KMS-11 (cell line): ENCODE data around the gene SRGAP1.

Experiments
- H2AFZ ChIP-seq: fragments of 200-600 bp; sonication (generic); 2 replicates; pipeline ENCODE4 v1.6.1; 2016; ENCODE audit warnings: antibody characterized with exemption, mixed run types, low read depth
- H3K27ac ChIP-seq: fragments of 200-600 bp; sonication (generic); 2 replicates; pipeline ENCODE4 v1.6.1; 2016; ENCODE audit warnings: mild to moderate bottlenecking, mixed run types
- H3K27me3 ChIP-seq: fragments of 200-600 bp; sonication (generic); 2 replicates; pipeline ENCODE4 v1.6.1; 2017; ENCODE audit warnings: mild to moderate bottlenecking, low read depth, mixed run types, moderate library complexity; ENCODE audit not compliant: insufficient read depth
- H3K36me3 ChIP-seq: fragments of 200-600 bp; sonication (generic); 2 replicates; pipeline ENCODE4 v1.6.1; 2017; ENCODE audit warnings: mild to moderate bottlenecking, mixed run types; ENCODE audit not compliant: insufficient read depth
- H3K4me1 ChIP-seq: fragments of 200-600 bp; sonication (generic); 2 replicates; pipeline ENCODE4 v1.6.1; 2016; ENCODE audit warnings: mild to moderate bottlenecking, low read depth, mixed run types; ENCODE audit not compliant: poor library complexity, severe bottlenecking
- H3K4me2 ChIP-seq: fragments of 200-600 bp; sonication (generic); 2 replicates; pipeline ENCODE4 v1.7.0; 2016; ENCODE audit warnings: mild to moderate bottlenecking, mixed run types
- H3K4me3 ChIP-seq: fragments of 200-600 bp; sonication (generic); IDR thresholded peaks from 2 replicates; pipeline ENCODE4 v1.6.1; 2017; ENCODE audit warnings: low read depth, low read length, mixed read lengths; ENCODE audit not compliant: insufficient read depth
- H3K79me2 ChIP-seq: fragments of 200-600 bp; sonication (generic); 2 replicates; pipeline ENCODE4 v1.6.1; 2016; ENCODE audit warnings: low read depth, mixed run types; ENCODE audit not compliant: insufficient read depth
- H3K9ac ChIP-seq: fragments of 200-600 bp; sonication (generic); 2 replicates; pipeline ENCODE4 v1.6.1; 2016; ENCODE audit warnings: mild to moderate bottlenecking, mixed run types
- H4K20me1 ChIP-seq: fragments of 200-600 bp; sonication (generic); 2 replicates; pipeline ENCODE4 v1.6.1; 2016; ENCODE audit warnings: mild to moderate bottlenecking, mixed run types; ENCODE audit not compliant: insufficient read depth
- CTCF ChIP-seq: fragments of 200-600 bp; sonication (generic); conservative IDR thresholded peaks from 2 replicates; pipeline ENCODE4 v1.6.1; 2017; ENCODE audit warnings: low read depth, mild to moderate bottlenecking, antibody characterized with exemption, low read length, moderate library complexity, mixed read lengths

SRGAP1 gene

DNA sequence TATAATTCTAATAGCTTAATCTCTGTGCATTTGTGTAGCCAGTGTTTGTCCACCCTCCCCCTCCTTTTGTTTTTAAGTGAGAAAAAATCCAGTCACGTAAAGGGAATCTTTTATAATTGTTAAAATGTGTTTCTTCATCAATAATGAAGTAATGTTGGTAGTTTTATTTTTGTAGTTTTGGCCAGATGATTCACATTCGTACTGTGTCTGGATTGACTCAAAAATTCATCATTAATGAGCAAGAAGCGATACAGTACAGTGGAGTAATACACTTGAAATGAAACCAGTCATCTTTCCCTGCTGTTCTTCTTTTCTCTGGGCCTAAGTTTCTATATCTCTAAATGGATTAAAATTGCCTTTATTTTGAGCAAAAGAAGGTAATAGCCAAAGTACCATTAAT, 86.5 kb downstream of the SRGAP1 start:
- H3K4me3 ChIP-seq: no peak overlapping the region
- H3K4me2 ChIP-seq: no peak overlapping the region
- H3K4me1 ChIP-seq: no peaks in the 10 kb centered on the region
- H3K27me3 ChIP-seq: no peaks in the 10 kb centered on the region
- no peaks in the 10 kb centered on the region for H4K20me1 ChIP-seq
- H3K36me3 ChIP-seq: no peaks in the 10 kb centered on the region
- no peaks in the 10 kb centered on the region for H3K79me2 ChIP-seq
- no peak overlapping the region for H3K27ac ChIP-seq
- H2AFZ ChIP-seq: no peak overlapping the region
- TF ChIP-seq CTCF: no peak
- H3K9ac ChIP-seq: no peak overlapping the region

DNA sequence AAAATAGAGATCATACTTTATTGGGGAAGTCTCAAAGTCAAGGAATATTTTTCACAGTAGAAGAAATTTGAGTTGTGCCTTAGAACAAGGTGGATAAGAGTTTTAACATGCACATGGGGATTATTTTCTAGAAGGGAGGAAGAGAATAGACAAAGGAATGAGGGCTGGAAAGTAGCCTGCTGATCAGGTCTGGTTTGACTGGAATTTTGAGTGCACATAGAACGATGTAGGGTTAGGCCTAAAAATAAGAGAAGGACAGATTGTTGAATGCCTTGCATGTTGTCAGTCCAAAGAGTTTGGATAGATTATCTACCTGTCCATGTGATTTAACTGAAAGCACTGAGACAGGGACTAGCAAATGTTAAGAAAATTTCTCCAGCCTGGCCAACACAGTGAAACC, 87.2 kb downstream of the SRGAP1 start:
- Histone ChIP-seq H3K27me3 (no peaks in the 10 kb centered on the region), H4K20me1 (no peaks in the 10 kb centered on the region), H3K4me1 (no peaks in the 10 kb centered on the region), H2AFZ (no peak overlapping the region), H3K79me2 (no peaks in the 10 kb centered on the region), H3K4me2 (no peak overlapping the region), H3K4me3 (no peak overlapping the region), H3K9ac (no peak overlapping the region), H3K36me3 (no peaks in the 10 kb centered on the region), H3K27ac (no peak overlapping the region)
- no peak for TF ChIP-seq CTCF

DNA sequence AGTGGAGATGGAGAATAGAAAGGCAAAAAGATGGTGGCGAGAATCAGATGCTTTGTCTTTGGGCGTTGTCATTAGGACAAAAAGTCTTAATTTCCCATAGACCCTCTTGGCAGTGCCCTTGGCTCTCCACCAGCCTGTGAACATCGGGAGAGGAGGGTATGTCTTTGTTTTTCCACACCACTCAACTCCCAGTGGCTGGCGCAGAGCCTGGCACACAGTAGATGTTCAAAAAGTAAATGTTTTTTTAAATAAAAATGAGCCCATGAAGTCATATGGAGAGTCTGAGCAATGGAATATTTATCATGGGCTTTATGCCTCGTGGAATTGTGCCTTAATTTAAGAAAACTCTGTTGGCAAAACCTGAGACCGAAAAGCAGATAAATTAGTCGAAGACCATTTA, 90.4 kb downstream of the SRGAP1 start:
- no peaks in the 10 kb centered on the region for H4K20me1 ChIP-seq
- TF ChIP-seq CTCF: no peak
- no peaks in the 10 kb centered on the region for H3K27me3 ChIP-seq
- no peak overlapping the region for H3K4me3 ChIP-seq
- H3K79me2 ChIP-seq: no peaks in the 10 kb centered on the region
- no peak overlapping the region for H3K4me2 ChIP-seq
- H3K36me3 ChIP-seq: no peaks in the 10 kb centered on the region
- no peak overlapping the region for H2AFZ ChIP-seq
- no peak overlapping the region for H3K9ac ChIP-seq
- no peak overlapping the region for H3K27ac ChIP-seq
- no peaks in the 10 kb centered on the region for H3K4me1 ChIP-seq

- Histone ChIP-seq H3K4me2 (no peak overlapping the region), H3K9ac (no peak overlapping the region), H3K4me3 (no peak overlapping the region), H3K79me2 (no peaks in the 10 kb centered on the region), H3K27ac (no peak overlapping the region), H2AFZ (no peak overlapping the region), H3K36me3 (no peaks in the 10 kb centered on the region), H3K27me3 (no peaks in the 10 kb centered on the region), H3K4me1 (no peaks in the 10 kb centered on the region), H4K20me1 (no peaks in the 10 kb centered on the region)
- no peak for TF ChIP-seq CTCF
Measured at GRCh38 chr12:63935361-63935760, 90.9 kb downstream of the SRGAP1 start.
